B cell (primary cell): ENCODE measurements around the gene CCND1. TPM values are rescaled to one million over a fixed set of nuclear protein-coding genes. Genes with fewer than 3 reads are reported as not detected.

Experiments
- ATAC-seq: fragments of 200-7000 bp; cut with Tn5 transposase; one replicate; pipeline ENCODE4 v1.10.0; 2021; ENCODE audit warnings: low read depth, mild to moderate bottlenecking, moderate number of reproducible peaks, moderate library complexity
- CTCF ChIA-PET: fragments of 350-600 bp; sonication (Branson Sonifier 250); formaldehyde crosslinking; loops from one replicate; lab custom pipeline; 2021; ENCODE audit warnings: antibody characterized with exemption, inconsistent platforms; lab: Charles Lee
- POLR2A ChIA-PET: fragments of 350-600 bp; sonication (Branson Sonifier 250); formaldehyde crosslinking; loops from one replicate; lab custom pipeline; 2021; ENCODE audit warnings: antibody characterized with exemption; lab: Charles Lee
- DNase-seq: peaks from one replicate; pipeline ENCODE4 v3.0.0; 2013
- H2AFZ ChIP-seq: 2 replicates; pipeline ENCODE4 v1.6.1; 2012; ENCODE audit warnings: mild to moderate bottlenecking, low read depth, low read length; ENCODE audit not compliant: insufficient read depth, poor library complexity, severe bottlenecking
- H3K27ac ChIP-seq, 2 donors: 1 replicate in 1 of 2; 2 replicates in 1 of 2; pipeline ENCODE4 v1.5.1; 2012 to 2013; ENCODE audit warnings: low read length in 2 of 2, mild to moderate bottlenecking in 2 of 2, moderate library complexity in 1 of 2
- H3K27me3 ChIP-seq, 4 experiments: fragments of 200-600 bp in 1 of 4; sonication (generic) in 1 of 4; replicated peaks in 1 of 4; 1 replicate in 2 of 4; 2 replicates in 2 of 4; pipeline versions ENCODE4 v1.6.1 to v1.7.0; 2013 to 2016; ENCODE audit warnings: low read length in 3 of 4, mild to moderate bottlenecking in 2 of 4, mixed read lengths in 1 of 4, moderate library complexity in 1 of 4; ENCODE audit not compliant: insufficient read depth in 4 of 4, control insufficient read depth in 3 of 4; ENCODE audit errors: control extremely low read depth in 1 of 4
- H3K36me3 ChIP-seq, 2 experiments: replicated peaks in 1 of 2; 1 replicate in 1 of 2; 2 replicates in 1 of 2; pipeline versions ENCODE4 v1.6.1 to v1.7.1; 2013; ENCODE audit warnings: low read length in 1 of 2; ENCODE audit not compliant: insufficient read depth in 2 of 2, control insufficient read depth in 1 of 2; ENCODE audit errors: control extremely low read depth in 1 of 2, extremely low read depth in 1 of 2
- H3K4me1 ChIP-seq, 2 donors: fragments of 200-600 bp in 1 of 2; sonication (generic) in 1 of 2; 1 replicate in 1 of 2; 2 replicates in 1 of 2; pipeline versions ENCODE4 v1.5.1 to v1.6.1; 2013 to 2017; ENCODE audit warnings: low read length in 2 of 2; ENCODE audit not compliant: control insufficient read depth in 2 of 2, insufficient read depth in 2 of 2
- H3K4me2 ChIP-seq: replicated peaks from 2 replicates; pipeline ENCODE3; 2012; ENCODE audit warnings: mild to moderate bottlenecking, low read depth, low read length; ENCODE audit not compliant: poor library complexity, severe bottlenecking
- H3K4me3 ChIP-seq, 5 experiments: fragments of 200-600 bp in 1 of 5; sonication (generic) in 1 of 5; 1 replicate in 3 of 5; 2 replicates in 2 of 5; pipeline versions ENCODE4 v1.5.1 to v1.7.0; 2011 to 2016; ENCODE audit warnings: low read length in 4 of 5, mild to moderate bottlenecking in 4 of 5, low read depth in 2 of 5, control low read depth in 1 of 5, moderate library complexity in 1 of 5; ENCODE audit not compliant: insufficient read depth in 1 of 5; ENCODE audit errors: control extremely low read depth in 1 of 5, extremely low read depth in 1 of 5
- H3K79me2 ChIP-seq: fragments of 200-600 bp; sonication (generic); one replicate; pipeline ENCODE4 v1.6.0; 2016; ENCODE audit warnings: low read length; ENCODE audit not compliant: control insufficient read depth, insufficient read depth
- H3K9ac ChIP-seq: fragments of 200-600 bp; sonication (generic); 2 replicates; pipeline ENCODE4 v1.6.1; 2017; ENCODE audit warnings: mild to moderate bottlenecking, low read length, moderate library complexity
- H3K9me3 ChIP-seq, 3 donors: one replicate each; pipeline versions ENCODE4 v1.6.1 to v1.7.1; 2013; ENCODE audit warnings: low read length in 2 of 3; ENCODE audit not compliant: control insufficient read depth in 2 of 3, insufficient read depth in 1 of 3; ENCODE audit errors: control extremely low read depth in 1 of 3
- H4K20me1 ChIP-seq: 2 replicates; pipeline ENCODE4 v1.6.0; 2012; ENCODE audit warnings: mild to moderate bottlenecking, low read length; ENCODE audit not compliant: insufficient read depth, control insufficient read depth, poor library complexity, severe bottlenecking
- H3K27ac Mint-ChIP-seq: one replicate; pipeline ENCODE4 v1.8.0; 2021; ENCODE audit warnings: mixed read lengths
- H3K27me3 Mint-ChIP-seq: one replicate; pipeline ENCODE4 v1.8.0; 2021; ENCODE audit warnings: mixed read lengths
- H3K4me1 Mint-ChIP-seq: one replicate; pipeline ENCODE4 v1.8.0; 2021; ENCODE audit warnings: mixed read lengths
- H3K4me3 Mint-ChIP-seq: one replicate; pipeline ENCODE4 v1.8.0; 2021; ENCODE audit warnings: mixed read lengths
- H3K9me3 Mint-ChIP-seq: one replicate; pipeline ENCODE4 v1.8.0; 2022; ENCODE audit warnings: mixed read lengths; ENCODE audit not compliant: insufficient read depth
- EZH2 ChIP-seq: IDR thresholded peaks from 2 replicates; pipeline ENCODE4 v1.6.1; 2012; ENCODE audit warnings: borderline replicate concordance, low read depth, mild to moderate bottlenecking, moderate library complexity, low read length; ENCODE audit not compliant: insufficient read depth, poor library complexity, severe bottlenecking
- WGBS: methylation state at CpG from one replicate; pipeline ENCODE4 v1.1.5; 2013; ENCODE audit warnings: missing lambda C conversion rate; ENCODE audit not compliant: insufficient coverage; 5-methylcytosine and 5-hydroxymethylcytosine counted together
- intact Hi-C: fragments of 100-400 bp; cut with micrococcal nuclease; formaldehyde crosslinking; loops from one replicate; pipeline ENCODE4 v1.10.0; 2022
- polyA plus RNA-seq: library from polyadenylated mRNA; depleted of rRNA; stranded (reverse); fragments of >200 nt; gene quantifications from 2 replicates; pipeline ENCODE4 v1.2.3, GENCODE V29; 2012
- total RNA-seq, 2 donors: library from RNA; stranded (reverse); fragments of 120-200 nt in 1 of 2; gene quantifications; 1 replicate in 1 of 2; 2 replicates in 1 of 2; pipeline versions ENCODE4 v1.2.3 to v1.2.4, GENCODE V29; 2013 to 2022
- TF ChIP-seq, protein P1 (sequence below): fragments of 200-600 bp; IDR thresholded peaks from one replicate; pipeline ENCODE4 v1.8.0; 2022; ENCODE audit warnings: antibody characterized with exemption, mild to moderate bottlenecking

The CCND1 gene
- total and polyA plus RNA-seq, 2 donors (not counting 1 experiment from before 2014, with no cell fraction given), result 4.9 to 8.8 TPM

DNA sequence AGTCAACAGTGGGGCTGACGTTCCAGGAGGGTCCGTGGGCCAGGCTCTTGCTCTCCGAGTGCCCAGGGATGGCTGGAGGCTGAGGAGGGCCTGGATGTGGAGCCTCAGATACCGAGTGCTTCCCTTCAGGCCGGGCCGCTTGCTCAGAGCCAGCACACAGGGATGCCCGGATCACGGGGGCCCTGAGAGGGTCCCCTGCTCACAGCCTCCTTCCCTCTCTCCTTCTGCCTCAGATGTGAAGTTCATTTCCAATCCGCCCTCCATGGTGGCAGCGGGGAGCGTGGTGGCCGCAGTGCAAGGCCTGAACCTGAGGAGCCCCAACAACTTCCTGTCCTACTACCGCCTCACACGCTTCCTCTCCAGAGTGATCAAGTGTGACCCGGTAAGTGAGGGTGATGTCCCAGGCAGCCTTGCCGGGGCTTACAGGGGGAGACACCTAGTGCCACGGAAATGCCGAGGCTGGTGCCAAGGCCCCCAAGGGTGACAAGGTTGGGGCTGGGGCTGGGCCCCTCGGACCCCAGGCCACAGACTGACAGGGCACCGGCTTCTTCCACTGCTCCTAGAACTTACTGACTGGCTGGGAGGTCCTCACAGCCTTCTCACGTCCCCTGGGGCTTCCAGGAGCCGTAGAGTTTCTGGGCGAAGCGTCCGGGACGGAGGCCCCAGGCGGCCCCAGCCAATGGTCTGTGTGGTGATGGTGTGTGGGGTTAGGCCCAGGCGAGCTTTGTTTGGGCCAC, 7.0 kb downstream of the CCND1 start:
- POLR2A ChIA-PET, result no interaction called here

More for the DNA sequence above, 7.0 kb downstream of the CCND1 start:
- Mint-ChIP-seq H3K4me3 (no peak overlapping the region), H3K27me3 (no peaks in the 10 kb centered on the region), H3K27ac (no peak overlapping the region), H3K4me1 (peaks cover 15% of the 10 kb centered on the region), H3K9me3 (no peaks in the 10 kb centered on the region)
- Histone ChIP-seq H3K4me2 (peak overlapping the region; percentile 33), H4K20me1 (peaks cover 38% of the 10 kb centered on the region), H3K4me3 (no peak overlapping the region), H3K36me3 (peaks cover 0 to 6% of the 10 kb centered on the region in 2 experiments), H3K9me3 (no peaks in the 10 kb centered on the region), H3K27ac (no peak overlapping the region), H3K4me1 (peaks cover 7 to 9% of the 10 kb centered on the region in 2 donors), H2AFZ (no peak overlapping the region), H3K79me2 (peaks cover 6% of the 10 kb centered on the region), H3K27me3 (peaks cover 0 to 2% (median 0%) of the 10 kb centered on the region in 4 experiments), H3K9ac (no peak overlapping the region)
- no peak for ATAC-seq
- CTCF ChIA-PET, result no interaction called here
- DNase-seq, result peak; percentile 35
- TF ChIP-seq, protein P1, sequence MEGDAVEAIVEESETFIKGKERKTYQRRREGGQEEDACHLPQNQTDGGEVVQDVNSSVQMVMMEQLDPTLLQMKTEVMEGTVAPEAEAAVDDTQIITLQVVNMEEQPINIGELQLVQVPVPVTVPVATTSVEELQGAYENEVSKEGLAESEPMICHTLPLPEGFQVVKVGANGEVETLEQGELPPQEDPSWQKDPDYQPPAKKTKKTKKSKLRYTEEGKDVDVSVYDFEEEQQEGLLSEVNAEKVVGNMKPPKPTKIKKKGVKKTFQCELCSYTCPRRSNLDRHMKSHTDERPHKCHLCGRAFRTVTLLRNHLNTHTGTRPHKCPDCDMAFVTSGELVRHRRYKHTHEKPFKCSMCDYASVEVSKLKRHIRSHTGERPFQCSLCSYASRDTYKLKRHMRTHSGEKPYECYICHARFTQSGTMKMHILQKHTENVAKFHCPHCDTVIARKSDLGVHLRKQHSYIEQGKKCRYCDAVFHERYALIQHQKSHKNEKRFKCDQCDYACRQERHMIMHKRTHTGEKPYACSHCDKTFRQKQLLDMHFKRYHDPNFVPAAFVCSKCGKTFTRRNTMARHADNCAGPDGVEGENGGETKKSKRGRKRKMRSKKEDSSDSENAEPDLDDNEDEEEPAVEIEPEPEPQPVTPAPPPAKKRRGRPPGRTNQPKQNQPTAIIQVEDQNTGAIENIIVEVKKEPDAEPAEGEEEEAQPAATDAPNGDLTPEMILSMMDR, result no peak
- no peak for TF ChIP-seq EZH2
- intact Hi-C loops, result no loop called here
- 70% methylated on average over 20 of the region's 28 CpGs for WGBS
